ENCODE measurements around the gene C1QL2.
A peak's percentile ranks its signal among the peaks of the same experiment; 100 is the strongest.

The C1QL2 gene

DNA sequence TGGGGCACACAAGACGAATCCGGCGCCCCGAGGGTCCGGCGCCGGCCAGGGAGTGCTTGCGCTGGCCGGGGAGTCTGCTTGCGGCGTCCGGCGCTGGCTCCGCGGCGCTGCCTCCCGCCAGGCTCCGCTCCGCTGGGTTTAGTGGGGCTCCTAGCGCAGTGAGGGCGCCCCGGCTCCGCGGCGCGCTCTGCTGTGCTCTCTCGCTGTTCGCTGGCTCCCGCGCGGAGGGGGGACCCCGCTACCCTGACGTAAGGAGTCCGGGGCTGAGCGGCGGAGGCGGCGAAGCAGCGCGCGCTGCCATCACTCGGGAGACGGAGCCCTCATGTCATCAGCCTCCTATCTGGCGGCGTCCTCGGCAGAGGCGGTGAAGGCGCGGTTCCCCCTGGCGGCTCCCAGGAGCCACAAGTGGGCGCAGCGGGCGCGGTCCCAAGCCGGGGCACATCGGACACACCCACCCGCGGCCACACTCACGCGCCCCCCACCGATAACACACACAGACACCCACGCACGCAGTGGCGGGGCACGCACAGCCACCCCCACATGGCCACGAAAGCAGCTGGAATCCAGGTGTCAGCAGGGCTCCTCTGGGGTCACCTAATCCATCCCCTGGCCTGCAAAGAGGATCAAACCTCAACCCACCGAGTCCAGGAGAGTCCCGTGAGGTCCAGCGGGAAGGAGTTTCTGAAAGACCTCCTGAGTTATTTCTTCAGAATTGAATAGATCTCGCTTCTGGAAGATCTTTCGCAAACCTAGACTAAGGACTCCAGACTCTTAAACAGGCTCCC lies at the start of gene C1QL2:
TSS of gene C1QL2 (minus strand) at position 189 of the 785 bp plus-strand sequence. CDS start 482 bp downstream, outside the sequence.
- no peak for DNase-seq

DNA sequence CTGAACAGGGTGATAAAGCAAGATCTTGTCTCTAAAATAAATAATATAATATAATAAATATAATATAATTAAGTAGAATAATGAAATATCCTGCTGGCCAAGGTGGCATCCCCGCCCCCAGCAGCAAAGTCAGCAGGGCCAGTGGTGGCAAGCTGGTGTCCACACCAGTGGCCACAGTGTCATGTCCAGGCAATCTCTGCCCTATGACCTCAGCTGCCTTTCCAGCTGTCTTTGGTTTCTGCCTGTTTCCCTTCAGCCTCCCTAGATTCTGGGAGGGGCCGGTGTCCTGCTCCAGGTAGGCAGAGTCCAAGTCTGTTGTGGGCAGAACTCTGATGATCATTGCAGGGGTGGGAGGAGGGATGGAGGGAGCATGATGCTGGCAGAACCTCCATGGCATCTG lies 48.9 kb upstream of the C1QL2 start:
- no peak for DNase-seq

DNA sequence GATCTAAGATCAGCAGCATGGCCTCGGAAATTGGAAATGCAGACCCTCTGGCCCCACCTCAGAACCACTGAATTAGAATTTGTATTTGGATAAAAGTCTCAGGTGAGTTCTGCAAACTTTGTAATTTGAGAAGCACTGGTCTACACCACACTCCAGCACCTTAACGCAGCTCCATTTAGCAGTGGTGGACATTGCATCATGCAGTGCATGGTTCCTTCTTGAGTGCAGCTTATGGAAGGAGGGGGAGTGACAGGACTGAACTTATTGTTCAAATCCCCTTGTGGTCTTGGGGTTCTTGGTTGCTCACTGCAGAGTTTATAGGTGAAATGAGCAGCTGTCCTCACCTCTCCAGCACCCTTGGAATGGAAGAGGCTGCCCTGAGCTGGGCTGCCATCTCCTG lies 47.6 kb upstream of the C1QL2 start:
- DNase-seq, result peak; percentile 75

DNA sequence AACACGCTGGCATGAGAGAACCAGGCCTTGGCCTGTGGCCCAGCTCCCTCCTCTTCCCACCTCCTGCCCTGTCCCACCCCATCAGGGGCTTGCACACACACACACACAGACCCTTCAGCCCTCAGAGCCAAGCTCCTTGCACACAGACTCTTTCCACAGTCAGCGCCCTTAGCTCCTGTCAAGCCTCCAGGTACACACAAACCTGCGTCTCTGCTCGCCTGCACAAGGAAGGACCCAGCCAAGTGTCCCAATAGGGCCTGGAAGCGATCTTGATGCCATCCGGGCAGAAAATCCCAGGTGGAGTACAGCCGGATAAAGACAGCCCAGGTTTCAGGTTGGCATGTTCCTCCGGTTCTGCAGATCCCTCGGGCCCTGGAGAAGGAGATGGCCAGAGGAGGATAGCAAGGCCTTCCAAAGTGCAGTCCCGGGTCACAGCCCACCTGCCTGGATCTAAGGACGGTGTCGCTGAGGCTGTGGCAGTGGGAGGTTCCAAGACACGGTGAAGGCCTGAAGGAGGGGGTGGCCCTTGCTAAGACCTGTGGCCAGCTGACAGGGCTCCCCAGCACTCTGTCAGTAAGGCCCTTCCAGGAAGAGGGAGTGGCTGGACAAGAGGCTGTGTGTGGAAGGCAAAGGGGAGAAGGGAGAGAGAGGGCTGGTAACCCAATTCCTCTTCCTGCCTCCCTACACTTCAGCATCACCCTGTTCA lies 46.6 kb upstream of the C1QL2 start:
- DNase-seq, result no peak

DNA sequence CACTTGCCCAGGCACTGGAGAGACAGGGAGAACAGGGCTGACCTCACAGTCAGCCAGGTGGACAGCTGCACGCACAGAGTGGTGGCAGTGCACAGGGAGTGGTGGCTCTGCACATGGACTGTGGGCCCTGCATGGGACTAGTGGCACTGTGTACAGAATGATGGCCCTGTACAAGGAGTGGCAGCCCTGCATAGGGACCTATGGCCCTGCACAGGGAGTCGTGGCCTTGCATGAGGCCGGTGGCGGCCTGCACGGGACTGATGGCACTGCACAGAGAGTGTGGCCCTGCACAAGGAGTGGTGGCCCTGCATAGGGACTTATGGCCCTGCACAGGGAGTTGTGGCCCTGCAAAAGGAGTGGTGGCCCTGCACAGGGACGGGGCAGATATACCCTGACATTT lies 46.0 kb upstream of the C1QL2 start:
- DNase-seq, result no peak

DNA sequence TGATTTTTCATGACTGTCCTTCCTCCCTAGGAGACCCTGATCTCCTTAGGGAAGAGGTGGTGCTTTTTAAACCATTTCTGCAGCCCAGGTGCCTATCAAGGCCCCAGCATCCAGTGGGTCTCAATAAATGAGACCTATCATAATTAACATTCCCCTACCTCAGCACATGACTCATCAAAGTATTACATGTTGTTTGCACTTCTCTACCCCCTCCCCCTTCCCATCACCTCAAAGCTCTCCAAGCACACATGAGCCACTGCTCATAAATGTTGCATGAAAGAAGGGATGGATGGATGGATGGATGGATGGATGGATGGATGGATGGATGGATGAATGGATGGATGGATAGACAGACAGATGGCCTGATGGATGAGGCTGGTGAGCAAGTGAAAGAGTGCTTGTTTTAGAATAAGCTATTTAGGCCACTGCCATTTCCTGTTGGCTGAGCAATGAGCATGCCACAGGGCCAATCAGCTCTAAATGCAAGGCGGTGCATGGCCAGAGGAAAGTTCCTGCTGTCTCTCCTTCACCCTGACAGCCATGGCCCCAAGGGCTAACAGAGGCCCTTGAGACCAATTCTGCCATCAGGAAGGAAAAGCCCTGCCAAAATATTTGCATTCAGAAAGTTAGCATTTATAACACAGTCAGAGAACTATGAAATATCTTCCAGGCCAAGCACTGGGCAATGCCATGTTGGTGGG lies 44.2 kb upstream of the C1QL2 start:
- DNase-seq, result no peak

DNA sequence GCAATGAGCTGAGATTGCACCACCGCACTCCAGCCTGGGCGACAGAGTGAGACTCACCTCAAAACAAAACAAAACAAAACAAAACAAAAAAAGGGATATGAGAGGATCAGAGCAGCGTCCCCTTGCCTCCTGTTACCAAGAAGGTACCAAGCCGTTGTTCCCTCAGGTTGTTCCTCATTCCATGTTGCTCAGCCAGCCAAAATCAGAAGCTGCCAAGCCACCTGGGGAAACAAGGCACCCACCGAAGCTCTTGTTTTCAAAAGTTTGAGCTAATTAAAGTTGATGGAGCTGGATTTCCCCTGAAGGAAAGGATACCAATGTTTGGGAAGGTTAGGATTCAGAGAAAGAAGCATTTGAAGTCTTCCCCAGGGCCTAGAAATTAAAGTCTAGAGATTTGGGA lies 43.3 kb upstream of the C1QL2 start:
- DNase-seq, result no peak

DNA sequence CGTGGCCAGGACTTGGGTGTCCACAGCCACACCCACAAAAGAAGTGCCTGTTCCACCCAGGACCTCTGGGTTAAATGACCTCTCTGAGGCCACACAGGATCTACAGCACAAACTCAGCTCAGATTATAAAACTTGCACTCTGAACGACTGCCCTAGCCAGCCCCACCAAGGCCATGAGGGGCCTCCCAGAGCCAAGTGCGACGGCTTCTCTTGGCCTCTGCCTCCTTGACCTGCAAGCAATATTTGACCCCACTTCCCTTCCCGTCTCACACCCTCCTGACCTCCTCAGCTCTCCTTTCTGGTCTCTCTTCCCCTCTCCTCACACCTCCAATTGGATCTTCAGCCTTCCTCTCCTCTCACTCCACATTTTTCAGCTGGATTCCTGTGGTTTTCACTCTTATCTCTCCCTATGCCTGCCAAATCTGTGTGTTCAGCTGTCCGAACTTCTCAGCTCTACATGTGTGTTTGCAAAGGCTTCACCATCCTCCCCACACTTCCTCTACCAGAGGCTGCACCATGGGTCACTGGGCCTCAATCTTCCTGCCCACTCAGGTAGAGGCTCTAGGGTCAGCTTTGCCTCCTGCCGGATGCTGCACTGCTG lies 39.8 kb upstream of the C1QL2 start:
- DNase-seq, result no peak

DNA sequence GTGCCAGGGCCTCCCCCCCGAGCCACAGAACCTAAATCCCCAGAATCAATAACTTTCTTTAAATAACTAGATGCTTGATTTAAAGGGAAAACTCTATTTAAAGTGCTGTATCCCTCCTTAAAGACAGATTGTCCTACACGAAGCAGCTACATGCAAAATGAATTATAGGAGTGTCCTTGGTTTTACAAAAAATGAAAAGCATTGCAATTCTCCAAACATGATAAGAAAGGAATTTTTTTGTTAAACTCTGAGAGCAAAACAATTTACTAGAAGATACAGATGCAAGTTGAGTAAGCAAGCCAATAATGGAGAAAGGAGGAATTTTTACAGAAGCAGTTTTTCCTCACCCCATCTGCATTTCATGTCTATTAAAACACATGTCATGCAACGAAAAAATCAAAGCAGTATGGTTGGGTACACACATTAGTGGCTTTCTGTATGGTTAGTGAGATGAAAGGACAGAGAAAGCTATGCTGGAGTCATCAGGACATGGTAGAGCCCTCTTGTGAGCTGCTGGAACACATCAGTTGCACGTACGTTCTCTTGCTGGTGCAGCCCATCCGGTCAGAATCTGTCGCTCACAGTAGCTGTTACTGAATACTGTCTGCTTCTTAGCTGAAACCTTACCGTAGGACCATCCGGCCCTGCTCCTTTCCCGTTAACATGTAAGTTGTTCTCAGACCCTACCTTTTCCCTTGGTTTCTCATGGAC lies 39.1 kb upstream of the C1QL2 start:
- no peak for DNase-seq

DNA sequence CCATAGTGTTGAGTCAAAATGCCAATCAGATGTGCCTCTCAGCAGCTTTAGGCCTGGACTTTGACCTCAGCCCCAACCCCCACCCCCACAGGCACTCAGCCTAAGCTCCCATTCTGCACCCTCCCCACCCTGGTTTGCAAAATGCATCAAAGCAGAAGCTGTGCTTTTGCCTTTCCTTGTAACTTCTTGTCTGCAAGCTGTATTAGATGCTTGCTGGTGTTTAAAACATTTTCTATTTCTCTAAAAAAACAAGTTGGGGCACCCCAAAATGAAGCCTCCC lies 38.5 kb upstream of the C1QL2 start:
- no peak for DNase-seq

DNA sequence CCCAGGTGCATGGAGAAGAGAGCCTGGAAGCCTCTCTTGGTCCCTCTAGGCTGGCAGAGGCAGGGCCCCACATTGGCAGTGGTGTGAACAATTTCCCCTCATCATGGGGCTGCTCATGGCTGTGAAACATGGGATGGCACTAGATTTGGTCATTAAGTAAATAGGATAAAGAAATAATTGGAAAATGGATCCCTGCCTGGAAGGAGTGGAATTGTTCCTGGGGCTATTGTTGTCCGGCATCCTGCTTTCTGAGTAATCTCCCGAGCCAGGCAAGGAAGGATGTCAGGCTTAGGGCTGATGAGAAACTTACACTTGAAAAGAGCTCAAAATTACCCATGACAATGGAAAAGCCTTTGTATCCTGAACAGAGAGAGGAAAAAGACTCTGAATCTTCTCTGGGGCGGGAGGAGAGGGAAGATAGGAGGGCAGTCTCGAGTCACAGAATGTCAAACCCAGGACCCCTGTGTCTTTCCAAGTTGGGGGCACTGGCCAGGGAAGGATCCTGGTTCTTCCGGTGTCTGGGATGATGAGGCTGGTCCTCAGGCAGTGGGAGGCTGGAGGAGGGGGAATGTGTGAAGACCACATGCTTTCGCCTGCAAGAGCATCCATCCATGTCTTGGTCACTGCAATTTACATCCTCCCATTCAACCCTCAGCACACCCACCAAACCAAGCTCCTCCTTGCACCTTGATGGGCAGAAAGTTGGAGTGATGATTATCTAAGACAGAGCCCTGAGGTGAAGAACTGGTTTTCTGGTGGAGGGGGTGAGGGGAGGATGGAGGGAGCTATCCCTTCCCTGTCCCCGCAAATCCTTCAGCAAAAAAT lies 38.0 kb upstream of the C1QL2 start:
- no peak for DNase-seq

DNA sequence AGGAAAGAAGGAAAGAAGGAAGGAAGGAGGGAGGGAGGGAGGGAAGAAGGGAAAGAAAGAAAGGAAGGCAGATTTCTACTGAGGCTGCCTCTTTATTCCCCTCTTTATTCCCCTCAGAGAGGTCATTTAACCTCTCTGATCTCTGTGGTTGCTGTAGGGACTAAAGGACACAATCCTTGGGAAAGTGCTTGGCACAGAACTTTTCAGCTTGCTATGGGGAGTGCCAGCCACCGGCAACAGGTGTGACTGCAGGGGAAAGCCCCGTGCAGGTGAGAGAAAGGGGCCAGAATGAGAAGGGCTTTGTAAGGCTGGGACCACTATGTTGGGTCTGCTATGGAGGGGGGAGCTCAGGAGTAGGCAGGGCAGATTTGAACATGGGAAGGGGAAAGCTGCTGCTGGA lies 37.3 kb upstream of the C1QL2 start:
- DNase-seq, result no peak

DNA sequence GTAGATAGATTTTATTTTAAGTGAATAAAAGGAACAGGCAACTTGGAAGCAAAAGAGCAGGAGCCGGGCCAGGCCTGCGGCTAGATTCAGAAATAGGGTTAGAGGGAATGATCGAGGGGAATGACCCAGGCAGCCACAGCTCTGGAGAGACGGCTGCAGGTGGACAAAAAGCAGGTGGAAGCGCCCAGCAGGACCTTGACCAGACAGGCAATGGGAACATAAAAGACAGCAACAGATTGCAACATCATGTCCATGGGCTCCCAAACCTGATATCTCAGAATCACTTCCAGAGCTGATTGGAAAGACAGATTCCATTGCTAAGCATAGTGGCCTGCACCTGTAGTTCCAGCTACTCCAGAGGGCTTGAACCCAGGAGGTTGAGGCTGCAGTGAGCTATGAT lies 36.5 kb upstream of the C1QL2 start:
- no peak for DNase-seq

DNA sequence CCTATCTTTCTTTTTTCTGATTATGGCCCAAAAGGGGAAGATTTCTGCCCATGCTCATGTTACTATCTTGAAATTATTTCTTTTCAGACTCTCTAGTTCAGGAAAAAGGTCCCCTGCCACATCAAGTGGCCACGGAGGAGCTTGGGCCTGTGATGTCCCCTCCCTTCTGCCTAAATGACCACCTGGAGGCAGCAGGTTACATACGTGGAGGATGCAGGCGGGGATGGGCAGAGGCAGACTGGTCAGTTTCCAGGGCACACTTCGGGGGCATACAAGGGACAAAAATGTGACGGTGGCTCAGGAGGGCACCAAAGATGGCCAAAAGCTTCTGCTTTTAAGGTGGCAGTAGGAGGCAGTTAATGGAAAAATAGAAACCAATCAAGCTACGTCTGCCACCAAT lies 34.3 kb upstream of the C1QL2 start:
- no peak for DNase-seq

DNA sequence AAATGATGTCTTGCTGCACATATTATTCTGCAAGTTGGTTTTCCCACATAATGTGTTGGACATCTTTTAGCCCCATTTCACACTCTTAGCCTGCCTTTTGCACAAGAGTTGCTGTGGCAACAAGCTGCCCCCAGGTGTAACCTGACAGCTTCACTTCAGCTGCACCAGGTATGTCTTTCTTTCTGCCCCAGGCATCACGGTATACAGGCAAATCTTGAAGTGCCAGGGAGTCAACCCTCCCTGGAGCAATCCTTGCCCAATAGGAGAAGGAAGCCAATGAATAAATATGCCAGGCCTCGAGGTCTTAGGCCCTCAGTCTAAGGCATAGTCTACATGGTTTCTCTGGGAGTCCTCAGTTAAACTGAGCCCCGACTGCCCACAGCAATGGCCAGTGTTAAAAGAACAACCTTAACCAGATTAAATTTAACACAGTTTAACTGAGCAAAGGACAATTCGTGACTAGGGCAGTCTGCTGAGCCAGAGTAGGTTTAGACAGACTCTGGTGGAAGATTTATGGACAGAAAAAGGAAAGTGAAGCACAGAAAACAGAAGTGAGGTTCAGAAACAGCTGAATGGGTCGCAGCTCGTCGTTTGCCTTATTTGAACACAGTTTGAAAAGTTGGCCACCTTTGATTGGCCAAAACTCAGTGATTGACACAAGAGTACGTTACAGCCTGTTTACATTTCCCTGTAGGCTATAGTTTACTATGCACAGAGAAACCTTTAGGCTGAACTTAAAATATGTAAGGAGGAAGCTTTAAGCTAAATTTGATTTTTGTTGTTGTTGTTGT lies 32.0 kb upstream of the C1QL2 start:
- DNase-seq, result peak; percentile 77

DNA sequence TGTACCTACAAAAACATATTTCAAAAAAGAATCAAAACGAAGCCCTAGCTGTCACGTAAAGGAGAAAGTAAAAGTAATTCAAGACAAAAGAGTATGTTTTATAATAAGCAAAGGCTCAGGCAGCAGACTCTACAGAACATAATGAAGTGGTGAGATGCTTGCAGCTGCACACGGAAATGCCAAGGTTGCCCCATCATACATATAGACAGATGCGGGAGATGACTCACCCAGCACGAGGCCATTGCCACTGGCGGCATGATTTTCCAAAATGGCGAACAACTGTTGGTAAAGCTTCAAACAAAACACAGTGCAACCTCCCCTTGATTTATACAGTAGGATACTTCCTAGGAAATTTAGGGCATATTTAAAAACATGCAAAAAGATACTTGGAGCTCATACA lies 26.0 kb upstream of the C1QL2 start:
- peak; percentile 43 for DNase-seq

DNA sequence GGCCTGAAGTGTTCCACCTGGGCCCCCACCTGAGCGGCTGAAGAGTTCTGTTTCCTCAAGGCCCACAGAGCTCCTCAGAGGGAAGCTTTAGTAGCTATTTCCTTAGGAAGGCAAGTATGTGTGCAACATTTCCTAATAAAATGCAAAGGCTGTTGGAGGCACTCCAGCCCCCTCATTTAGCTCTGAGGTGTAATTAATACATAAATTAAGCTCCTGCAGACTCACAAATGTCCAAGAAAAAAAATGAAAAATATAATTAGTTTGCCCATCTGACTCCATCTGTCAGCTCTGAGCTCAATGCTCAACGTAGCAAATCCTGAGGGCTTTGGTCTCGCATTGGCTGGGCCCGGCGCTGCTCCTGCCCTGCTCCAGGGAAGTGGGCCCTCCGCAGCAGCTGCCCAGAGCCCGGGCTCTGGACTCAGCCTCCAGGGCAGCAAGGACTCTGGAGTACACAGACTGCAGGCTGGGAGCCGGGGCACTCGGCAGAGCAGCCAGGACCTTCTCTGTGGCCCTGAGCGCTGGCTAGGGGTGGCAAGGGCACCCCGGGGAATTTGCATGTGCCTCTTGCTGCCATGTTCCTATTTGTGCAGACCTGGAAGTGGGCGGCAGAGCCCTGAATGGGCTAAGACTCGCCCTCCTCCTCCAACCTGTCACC lies 23.4 kb upstream of the C1QL2 start:
- no peak for DNase-seq

DNA sequence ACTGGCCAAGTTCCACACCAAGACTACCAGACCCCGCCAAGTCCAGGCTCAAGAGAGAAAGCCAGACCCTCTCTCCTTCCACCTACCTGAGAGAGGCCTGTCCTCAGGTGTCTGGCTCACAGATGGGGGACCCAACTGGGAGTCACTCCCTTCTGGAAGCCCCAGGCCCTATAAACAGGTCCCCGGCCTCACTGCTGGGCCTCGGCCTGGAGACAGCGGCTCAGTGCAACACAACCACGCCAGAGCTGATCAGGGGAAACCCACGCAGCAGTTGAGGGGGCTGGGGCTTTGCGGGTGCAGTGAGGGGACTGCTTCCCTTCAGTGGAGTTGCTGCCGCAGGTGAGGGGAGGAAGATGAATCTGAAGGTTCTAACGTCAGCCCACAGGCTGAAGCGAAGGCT lies 22.8 kb upstream of the C1QL2 start:
- no peak for DNase-seq

DNA sequence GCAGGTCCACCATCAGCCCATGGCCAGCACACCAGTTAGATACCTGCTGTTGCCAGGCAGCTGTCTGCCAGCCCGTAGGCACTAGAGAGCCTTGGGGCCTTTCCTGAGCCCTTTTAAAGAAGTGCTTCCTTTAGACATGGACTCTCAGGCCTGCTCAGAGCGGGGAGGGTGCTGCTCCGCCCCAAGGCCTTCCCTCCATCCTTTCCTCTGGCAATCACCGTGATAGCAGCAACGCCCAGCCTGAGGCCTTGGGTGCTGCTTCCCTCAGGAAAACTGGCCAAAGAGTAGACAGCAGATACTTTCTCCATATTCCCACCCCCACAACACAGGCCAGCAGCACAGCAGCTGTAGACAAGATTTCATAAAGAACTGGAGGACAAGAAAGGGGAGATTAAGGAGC lies 22.3 kb upstream of the C1QL2 start:
- no peak for DNase-seq

DNA sequence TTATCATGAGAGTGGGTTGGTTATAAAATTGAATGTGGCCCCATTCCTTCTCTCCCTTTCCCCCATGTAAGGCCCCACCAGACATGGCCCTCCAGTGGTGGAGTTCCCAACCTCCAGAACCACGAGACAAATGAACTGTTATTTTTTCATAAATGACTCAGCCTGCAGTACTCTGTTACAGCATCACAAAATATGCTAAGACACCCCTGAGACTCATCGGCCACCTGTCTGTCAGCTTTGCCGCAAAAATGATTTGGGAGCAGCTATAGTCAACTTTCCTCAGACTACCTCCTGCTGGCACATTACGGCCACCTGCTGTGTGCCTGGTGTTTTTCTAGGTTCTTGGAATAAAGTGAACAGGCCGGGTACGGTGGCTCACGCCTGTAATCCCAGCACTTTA lies 21.4 kb upstream of the C1QL2 start:
- DNase-seq, result no peak

DNA sequence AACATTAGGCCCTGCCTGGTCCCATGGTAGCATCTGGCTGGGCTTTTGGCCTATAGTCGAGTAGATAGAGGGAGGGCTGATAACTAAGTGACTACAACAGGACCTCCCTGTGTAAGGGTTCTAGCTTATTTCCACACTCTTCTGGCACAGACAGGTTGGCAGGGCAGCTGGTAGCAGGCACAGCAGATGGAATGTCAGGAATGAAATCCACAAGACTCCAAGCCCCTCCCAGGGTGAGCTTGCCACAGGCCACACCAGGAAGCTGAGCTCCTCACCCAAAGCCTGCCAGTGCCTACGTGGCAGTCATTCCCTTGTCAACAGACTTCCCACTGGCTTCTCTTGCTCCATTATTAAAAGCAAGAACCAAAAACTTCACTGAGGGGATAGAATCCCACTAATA lies 20.7 kb upstream of the C1QL2 start:
- no peak for DNase-seq

Data from MV-4-11 (cell line).